Endothelial cell of umbilical vein (primary cell): Measurements from ENCODE around the gene CLDN6.

Source experiments
- EZH2 ChIP-seq: IDR thresholded peaks from 2 replicates; pipeline ENCODE4 v1.6.1; 2012; ENCODE audit warnings: borderline replicate concordance, low read depth, mild to moderate bottlenecking, moderate library complexity, low read length, inconsistent platforms; ENCODE audit not compliant: severe bottlenecking
- JUN ChIP-seq: IDR thresholded peaks from 2 replicates; pipeline ENCODE4 v1.6.1; 2011; ENCODE audit warnings: borderline replicate concordance, low read depth; ENCODE audit not compliant: insufficient read length, insufficient read depth
- MAX ChIP-seq: IDR thresholded peaks from 2 replicates; pipeline ENCODE4 v1.6.1; 2011; ENCODE audit not compliant: insufficient read depth, insufficient read length
- MYC ChIP-seq: IDR thresholded peaks from one replicate; pipeline ENCODE4 v1.6.1; 2011; ENCODE audit warnings: mild to moderate bottlenecking, low read depth, low read length
- POLR2A ChIP-seq: IDR thresholded peaks from 2 replicates; pipeline ENCODE4 v1.6.1; 2012; ENCODE audit warnings: low read depth, mild to moderate bottlenecking, control low read depth, low read length
- POLR2AphosphoS5 ChIP-seq: IDR thresholded peaks from 2 replicates; pipeline ENCODE4 v1.6.1; 2012; ENCODE audit warnings: low read depth, mild to moderate bottlenecking, control low read depth, low read length, moderate library complexity; ENCODE audit not compliant: insufficient read depth
- TF ChIP-seq, protein P1 (sequence below), 2 donors: IDR thresholded peaks; 1 replicate in 1 of 2; 2 replicates in 1 of 2; pipeline ENCODE4 v1.5.1; 2011; ENCODE audit warnings: low read length in 2 of 2, mild to moderate bottlenecking in 2 of 2, moderate library complexity in 2 of 2, control low read depth in 1 of 2, inconsistent platforms in 1 of 2, low read depth in 1 of 2; ENCODE audit not compliant: insufficient read depth in 1 of 2; ENCODE audit errors: extremely low read depth in 1 of 2

- TF ChIP-seq, protein P1, sequence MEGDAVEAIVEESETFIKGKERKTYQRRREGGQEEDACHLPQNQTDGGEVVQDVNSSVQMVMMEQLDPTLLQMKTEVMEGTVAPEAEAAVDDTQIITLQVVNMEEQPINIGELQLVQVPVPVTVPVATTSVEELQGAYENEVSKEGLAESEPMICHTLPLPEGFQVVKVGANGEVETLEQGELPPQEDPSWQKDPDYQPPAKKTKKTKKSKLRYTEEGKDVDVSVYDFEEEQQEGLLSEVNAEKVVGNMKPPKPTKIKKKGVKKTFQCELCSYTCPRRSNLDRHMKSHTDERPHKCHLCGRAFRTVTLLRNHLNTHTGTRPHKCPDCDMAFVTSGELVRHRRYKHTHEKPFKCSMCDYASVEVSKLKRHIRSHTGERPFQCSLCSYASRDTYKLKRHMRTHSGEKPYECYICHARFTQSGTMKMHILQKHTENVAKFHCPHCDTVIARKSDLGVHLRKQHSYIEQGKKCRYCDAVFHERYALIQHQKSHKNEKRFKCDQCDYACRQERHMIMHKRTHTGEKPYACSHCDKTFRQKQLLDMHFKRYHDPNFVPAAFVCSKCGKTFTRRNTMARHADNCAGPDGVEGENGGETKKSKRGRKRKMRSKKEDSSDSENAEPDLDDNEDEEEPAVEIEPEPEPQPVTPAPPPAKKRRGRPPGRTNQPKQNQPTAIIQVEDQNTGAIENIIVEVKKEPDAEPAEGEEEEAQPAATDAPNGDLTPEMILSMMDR (IDR thresholded peaks at IDR 0.05; ENCODE audit: extremely low read depth in 1 of 2, insufficient read depth in 1 of 2, low read depth in 1 of 2, low read length in 2 of 2), result no peak
- TF ChIP-seq MAX (no peak), POLR2A (no peak), POLR2AphosphoS5 (no peak), MYC (no peak), EZH2 (no peak), JUN (no peak)
Observed at GRCh38 chr16:2981177-2981898, 36.6 kb downstream of the CLDN6 start.
